Measurements from ENCODE around the gene POU4F3. TPM values are rescaled to one million over a fixed set of nuclear protein-coding genes. Genes with fewer than 3 reads are reported as not detected.

Gene POU4F3
- total RNA-seq, 1 donor from 2014 or later: not detected

GRCh38 chr5:146376821-146377220 is 38.2 kb downstream of the POU4F3 start:
- ATAC-seq (no peak), DNase-seq (no peak)
- Histone ChIP-seq H3K36me3 (no peaks in the 10 kb centered on the region), H3K4me1 (no peaks in the 10 kb centered on the region), H3K27me3 (ENCODE audit: low read depth) (no peaks in the 10 kb centered on the region), H3K9me3 (no peaks in the 10 kb centered on the region), H3K4me3 (no peak overlapping the region), H3K27ac (no peak overlapping the region)
- TF ChIP-seq CTCF (IDR thresholded peaks at IDR 0.05): no peak
- intact Hi-C loops (cut with DNase I): no loop called here

GRCh38 chr5:146378986-146379385 is 40.3 kb downstream of the POU4F3 start:
- ATAC-seq (no peak), DNase-seq (no peak)
- Histone ChIP-seq H3K9me3 (no peaks in the 10 kb centered on the region), H3K36me3 (no peaks in the 10 kb centered on the region), H3K4me1 (no peaks in the 10 kb centered on the region), H3K27ac (no peak overlapping the region), H3K4me3 (no peak overlapping the region), H3K27me3 (ENCODE audit: low read depth) (no peaks in the 10 kb centered on the region)
- TF ChIP-seq CTCF (IDR thresholded peaks at IDR 0.05): no peak
- intact Hi-C loops (cut with DNase I): no loop called here

- no peak for ATAC-seq
- Histone ChIP-seq H3K36me3 (no peaks in the 10 kb centered on the region), H3K27me3 (ENCODE audit: low read depth) (no peaks in the 10 kb centered on the region), H3K9me3 (no peaks in the 10 kb centered on the region), H3K27ac (no peak overlapping the region), H3K4me3 (no peak overlapping the region), H3K4me1 (no peaks in the 10 kb centered on the region)
- intact Hi-C loops (cut with DNase I): no loop called here
- no peak for TF ChIP-seq CTCF (IDR thresholded peaks at IDR 0.05)
- no peak for DNase-seq
Measured at GRCh38 chr5:146380714-146381113, 42.1 kb downstream of the POU4F3 start.

- intact Hi-C loops (cut with DNase I): no loop called here
- H3K27me3 ChIP-seq (ENCODE audit: low read depth): no peaks in the 10 kb centered on the region
- H3K4me3 ChIP-seq: no peak overlapping the region
- ATAC-seq (no peak), DNase-seq (no peak)
- H3K9me3 ChIP-seq: no peaks in the 10 kb centered on the region
- H3K4me1 ChIP-seq: no peaks in the 10 kb centered on the region
- TF ChIP-seq CTCF (IDR thresholded peaks at IDR 0.05): no peak
- H3K36me3 ChIP-seq: no peaks in the 10 kb centered on the region
- H3K27ac ChIP-seq: no peak overlapping the region
Measured at GRCh38 chr5:146388386-146388785, 49.7 kb downstream of the POU4F3 start.

GRCh38 chr5:146390469-146390868 is 51.8 kb downstream of the POU4F3 start:
- H3K36me3 ChIP-seq: no peaks in the 10 kb centered on the region

More at GRCh38 chr5:146390469-146390868, 51.8 kb downstream of the POU4F3 start:
- DNase-seq (no peak), ATAC-seq (no peak)
- intact Hi-C loops (cut with DNase I): no loop called here
- Histone ChIP-seq H3K9me3 (no peaks in the 10 kb centered on the region), H3K4me1 (no peaks in the 10 kb centered on the region), H3K4me3 (no peak overlapping the region), H3K27ac (no peak overlapping the region), H3K27me3 (ENCODE audit: low read depth) (no peaks in the 10 kb centered on the region)
- no peak for TF ChIP-seq CTCF (IDR thresholded peaks at IDR 0.05)

Other genes with a start within 250 kb of the POU4F3 start
- gene PLAC8L1, start 233.3 kb upstream of the POU4F3 start, total RNA-seq: not detected
- 92.7 TPM for gene LARS1, start 156.2 kb upstream of the POU4F3 start, total RNA-seq
- gene RBM27, start 135.2 kb upstream of the POU4F3 start, total RNA-seq: 17.0 TPM
- gene TCERG1, start 108.5 kb downstream of the POU4F3 start, total RNA-seq: 36.4 TPM
- gene GPR151, start 177.4 kb downstream of the POU4F3 start, total RNA-seq: not detected